Fibroblast of the aortic adventitia (primary cell): ENCODE results near the gene TMX4. TPM values are rescaled to one million over a fixed set of nuclear protein-coding genes. Genes with fewer than 3 reads are reported as not detected.
"Not testable (repeated sequence)": the region's sequence is repeated elsewhere in the genome, so short reads cannot be mapped to it uniquely, and the experiment has no call there.

ENCODE experiments used
- DNase-seq: peaks from one replicate; pipeline ENCODE4 v3.0.0-alpha.2; 2010; ENCODE audit warnings: low read depth
- H3K4me3 ChIP-seq: 2 replicates; pipeline ENCODE4 v1.5.1; 2011; ENCODE audit warnings: low read depth, mild to moderate bottlenecking, control low read depth, low read length, moderate library complexity
- CTCF ChIP-seq: IDR thresholded peaks from 2 replicates; pipeline ENCODE4 v1.5.1; 2011; ENCODE audit warnings: mild to moderate bottlenecking, low read length, control low read depth, inconsistent platforms; ENCODE audit not compliant: insufficient read depth
- total RNA-seq: library from RNA; depleted of rRNA; stranded (reverse); fragments of >200 nt; gene quantifications from 2 replicates; pipeline ENCODE4 v1.2.3, GENCODE V29; 2012; ENCODE audit warnings: low replicate concordance

TMX4 gene
- total RNA-seq, 1 donor: 54.6 TPM

GRCh38 chr20:8043687-8044282 is 24.2 kb upstream of the TMX4 start:
- no peak overlapping the region for H3K4me3 ChIP-seq
- peak; percentile 58 for TF ChIP-seq CTCF
- peak; percentile 80 for DNase-seq

DNA sequence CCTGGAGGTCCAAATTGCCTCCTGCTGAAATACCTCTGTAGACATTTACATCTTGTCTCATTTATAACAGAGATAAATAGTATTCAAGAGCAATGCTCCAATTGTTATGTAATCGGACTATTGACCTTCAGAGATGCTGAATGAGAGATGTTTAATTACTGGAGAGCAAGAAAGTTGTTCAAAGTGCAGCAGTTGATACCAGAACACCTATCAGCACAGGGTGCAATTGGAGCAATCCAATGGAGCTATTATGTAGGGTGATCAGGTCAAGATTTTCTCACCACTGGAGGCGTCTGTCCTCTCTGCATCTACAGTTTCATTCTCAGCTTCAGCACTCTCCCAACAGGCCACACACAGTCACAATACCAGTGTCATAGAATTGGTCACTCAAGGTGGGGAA is 19.5 kb upstream of the TMX4 start:
- no peak for TF ChIP-seq CTCF
- no peak for DNase-seq
- no peak overlapping the region for H3K4me3 ChIP-seq

GRCh38 chr20:8036771-8037170 is 17.2 kb upstream of the TMX4 start:
- no peak for TF ChIP-seq CTCF
- H3K4me3 ChIP-seq: no peak overlapping the region
- DNase-seq: no peak

- DNase-seq: no peak
- TF ChIP-seq CTCF: no peak
- no peak overlapping the region for H3K4me3 ChIP-seq
These were observed 13.7 kb upstream of the TMX4 start for GRCh38 chr20:8033151-8033841.

- no peak for TF ChIP-seq CTCF
- DNase-seq: no peak
These were observed 12.9 kb upstream of the TMX4 start for GRCh38 chr20:8032499-8032898.

DNA sequence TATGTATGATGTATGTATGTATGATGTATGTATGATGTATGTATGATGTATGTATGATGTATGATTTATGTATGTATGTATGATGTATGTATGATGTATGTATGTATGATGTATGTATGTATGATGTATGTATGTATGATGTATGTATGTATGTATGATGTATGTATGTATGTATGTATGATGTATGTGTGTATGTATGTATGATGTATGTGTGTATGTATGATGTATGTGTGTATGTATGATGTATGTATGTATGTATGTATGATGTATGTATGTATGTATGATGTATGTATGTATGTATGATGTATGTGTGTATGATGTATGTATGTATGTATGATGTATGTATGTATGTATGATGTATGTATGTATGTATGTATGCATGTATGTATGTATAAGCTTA is 12.0 kb upstream of the TMX4 start:
- DNase-seq, H3K4me3 ChIP-seq: not testable (repeated sequence)

More at GRCh38 chr20:8032499-8032898, 12.9 kb upstream of the TMX4 start:
- no peak overlapping the region for H3K4me3 ChIP-seq

DNA sequence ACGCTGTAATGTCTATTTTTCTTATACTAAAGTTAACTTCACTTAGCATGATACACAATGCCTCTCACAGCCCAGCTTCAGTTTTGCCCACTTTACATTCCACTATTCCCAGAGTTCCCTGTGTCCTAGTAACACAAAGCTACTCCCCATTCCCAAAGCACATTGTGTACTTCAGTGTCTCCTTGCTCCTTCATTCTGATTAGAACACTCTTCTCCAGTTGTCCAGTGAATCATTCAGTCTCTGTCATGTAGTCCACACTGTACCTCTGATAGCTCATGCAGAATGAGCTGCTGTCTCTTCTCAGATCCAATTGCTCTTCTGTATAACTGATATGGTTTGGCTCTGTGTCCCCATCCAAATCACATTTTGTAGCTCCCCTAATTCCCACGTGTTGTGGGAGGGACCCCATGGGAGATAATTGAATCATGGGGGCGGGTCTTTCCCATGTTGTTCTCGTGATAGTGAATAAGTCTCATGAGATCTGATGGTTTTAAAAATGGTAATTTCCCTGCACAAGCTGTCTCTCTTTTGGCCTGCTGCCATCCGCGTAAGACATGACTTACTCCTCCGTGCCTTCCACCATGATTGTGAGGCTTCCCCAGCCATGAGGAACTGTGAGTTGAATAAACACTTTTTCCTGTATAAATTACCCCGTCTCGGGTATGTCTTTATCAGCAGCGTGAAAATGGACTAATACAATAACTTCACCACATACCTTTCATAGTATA is 2.1 kb upstream of the TMX4 start:
- no peak overlapping the region for H3K4me3 ChIP-seq
- no peak for DNase-seq
- no peak for TF ChIP-seq CTCF
